B cell (primary cell): Measurements from ENCODE around the gene TUBA1B. TPM values are rescaled to one million over a fixed set of nuclear protein-coding genes. Genes with fewer than 3 reads are reported as not detected.

Source experiments
- ATAC-seq: fragments of 200-7000 bp; cut with Tn5 transposase; one replicate; pipeline ENCODE4 v1.10.0; 2021; ENCODE audit warnings: low read depth, mild to moderate bottlenecking, moderate number of reproducible peaks, moderate library complexity
- CTCF ChIA-PET: fragments of 350-600 bp; sonication (Branson Sonifier 250); formaldehyde crosslinking; loops from one replicate; lab custom pipeline; 2021; ENCODE audit warnings: antibody characterized with exemption, inconsistent platforms; lab: Charles Lee
- POLR2A ChIA-PET: fragments of 350-600 bp; sonication (Branson Sonifier 250); formaldehyde crosslinking; loops from one replicate; lab custom pipeline; 2021; ENCODE audit warnings: antibody characterized with exemption; lab: Charles Lee
- DNase-seq: peaks from one replicate; pipeline ENCODE4 v3.0.0; 2013
- H2AFZ ChIP-seq: 2 replicates; pipeline ENCODE4 v1.6.1; 2012; ENCODE audit warnings: mild to moderate bottlenecking, low read depth, low read length; ENCODE audit not compliant: insufficient read depth, poor library complexity, severe bottlenecking
- H3K27ac ChIP-seq, 2 donors: 1 replicate in 1 of 2; 2 replicates in 1 of 2; pipeline ENCODE4 v1.5.1; 2012 to 2013; ENCODE audit warnings: low read length in 2 of 2, mild to moderate bottlenecking in 2 of 2, moderate library complexity in 1 of 2
- H3K27me3 ChIP-seq, 4 experiments: fragments of 200-600 bp in 1 of 4; sonication (generic) in 1 of 4; replicated peaks in 1 of 4; 1 replicate in 2 of 4; 2 replicates in 2 of 4; pipeline versions ENCODE4 v1.6.1 to v1.7.0; 2013 to 2016; ENCODE audit warnings: low read length in 3 of 4, mild to moderate bottlenecking in 2 of 4, mixed read lengths in 1 of 4, moderate library complexity in 1 of 4; ENCODE audit not compliant: insufficient read depth in 4 of 4, control insufficient read depth in 3 of 4; ENCODE audit errors: control extremely low read depth in 1 of 4
- H3K36me3 ChIP-seq, 2 experiments: replicated peaks in 1 of 2; 1 replicate in 1 of 2; 2 replicates in 1 of 2; pipeline versions ENCODE4 v1.6.1 to v1.7.1; 2013; ENCODE audit warnings: low read length in 1 of 2; ENCODE audit not compliant: insufficient read depth in 2 of 2, control insufficient read depth in 1 of 2; ENCODE audit errors: control extremely low read depth in 1 of 2, extremely low read depth in 1 of 2
- H3K4me1 ChIP-seq, 2 donors: fragments of 200-600 bp in 1 of 2; sonication (generic) in 1 of 2; 1 replicate in 1 of 2; 2 replicates in 1 of 2; pipeline versions ENCODE4 v1.5.1 to v1.6.1; 2013 to 2017; ENCODE audit warnings: low read length in 2 of 2; ENCODE audit not compliant: control insufficient read depth in 2 of 2, insufficient read depth in 2 of 2
- H3K4me2 ChIP-seq: replicated peaks from 2 replicates; pipeline ENCODE3; 2012; ENCODE audit warnings: mild to moderate bottlenecking, low read depth, low read length; ENCODE audit not compliant: poor library complexity, severe bottlenecking
- H3K4me3 ChIP-seq, 5 experiments: fragments of 200-600 bp in 1 of 5; sonication (generic) in 1 of 5; 1 replicate in 3 of 5; 2 replicates in 2 of 5; pipeline versions ENCODE4 v1.5.1 to v1.7.0; 2011 to 2016; ENCODE audit warnings: low read length in 4 of 5, mild to moderate bottlenecking in 4 of 5, low read depth in 2 of 5, control low read depth in 1 of 5, moderate library complexity in 1 of 5; ENCODE audit not compliant: insufficient read depth in 1 of 5; ENCODE audit errors: control extremely low read depth in 1 of 5, extremely low read depth in 1 of 5
- H3K79me2 ChIP-seq: fragments of 200-600 bp; sonication (generic); one replicate; pipeline ENCODE4 v1.6.0; 2016; ENCODE audit warnings: low read length; ENCODE audit not compliant: control insufficient read depth, insufficient read depth
- H3K9ac ChIP-seq: fragments of 200-600 bp; sonication (generic); 2 replicates; pipeline ENCODE4 v1.6.1; 2017; ENCODE audit warnings: mild to moderate bottlenecking, low read length, moderate library complexity
- H3K9me3 ChIP-seq, 3 donors: one replicate each; pipeline versions ENCODE4 v1.6.1 to v1.7.1; 2013; ENCODE audit warnings: low read length in 2 of 3; ENCODE audit not compliant: control insufficient read depth in 2 of 3, insufficient read depth in 1 of 3; ENCODE audit errors: control extremely low read depth in 1 of 3
- H4K20me1 ChIP-seq: 2 replicates; pipeline ENCODE4 v1.6.0; 2012; ENCODE audit warnings: mild to moderate bottlenecking, low read length; ENCODE audit not compliant: insufficient read depth, control insufficient read depth, poor library complexity, severe bottlenecking
- H3K27ac Mint-ChIP-seq: one replicate; pipeline ENCODE4 v1.8.0; 2021; ENCODE audit warnings: mixed read lengths
- H3K27me3 Mint-ChIP-seq: one replicate; pipeline ENCODE4 v1.8.0; 2021; ENCODE audit warnings: mixed read lengths
- H3K4me1 Mint-ChIP-seq: one replicate; pipeline ENCODE4 v1.8.0; 2021; ENCODE audit warnings: mixed read lengths
- H3K4me3 Mint-ChIP-seq: one replicate; pipeline ENCODE4 v1.8.0; 2021; ENCODE audit warnings: mixed read lengths
- H3K9me3 Mint-ChIP-seq: one replicate; pipeline ENCODE4 v1.8.0; 2022; ENCODE audit warnings: mixed read lengths; ENCODE audit not compliant: insufficient read depth
- CTCF ChIP-seq: fragments of 200-600 bp; IDR thresholded peaks from one replicate; pipeline ENCODE4 v1.8.0; 2022; ENCODE audit warnings: antibody characterized with exemption, mild to moderate bottlenecking
- EZH2 ChIP-seq: IDR thresholded peaks from 2 replicates; pipeline ENCODE4 v1.6.1; 2012; ENCODE audit warnings: borderline replicate concordance, low read depth, mild to moderate bottlenecking, moderate library complexity, low read length; ENCODE audit not compliant: insufficient read depth, poor library complexity, severe bottlenecking
- WGBS: methylation state at CpG from one replicate; pipeline ENCODE4 v1.1.5; 2013; ENCODE audit warnings: missing lambda C conversion rate; ENCODE audit not compliant: insufficient coverage; 5-methylcytosine and 5-hydroxymethylcytosine counted together
- intact Hi-C: fragments of 100-400 bp; cut with micrococcal nuclease; formaldehyde crosslinking; loops from one replicate; pipeline ENCODE4 v1.10.0; 2022
- polyA plus RNA-seq: library from polyadenylated mRNA; depleted of rRNA; stranded (reverse); fragments of >200 nt; gene quantifications from 2 replicates; pipeline ENCODE4 v1.2.3, GENCODE V29; 2012
- total RNA-seq, 2 donors: library from RNA; stranded (reverse); fragments of 120-200 nt in 1 of 2; gene quantifications; 1 replicate in 1 of 2; 2 replicates in 1 of 2; pipeline versions ENCODE4 v1.2.3 to v1.2.4, GENCODE V29; 2013 to 2022

The TUBA1B gene
- total and polyA plus RNA-seq, 2 donors (not counting 1 experiment from before 2014, with no cell fraction given) = 327 to 615 TPM

- H3K27me3 ChIP-seq = peaks cover 0 to 76% (median 50%) of the 10 kb centered on the region in 4 experiments
- peaks cover 15% of the 10 kb centered on the region for H4K20me1 ChIP-seq
- peaks cover 0 to 27% (median 0%) of the 10 kb centered on the region in 3 donors for H3K9me3 ChIP-seq
- POLR2A ChIA-PET = interaction anchor here (1.4 kb wide), 1 partner anchor 144 kb away, joined by 6 read pairs; no protein-coding TSS in a partner anchor
- H3K4me3 ChIP-seq = peak overlapping the region in 1 of 5 experiments; percentile 13
- peaks cover 62 to 64% of the 10 kb centered on the region in 2 donors for H3K4me1 ChIP-seq
- H3K4me3 Mint-ChIP-seq = peak overlapping the region; percentile 73
- no peaks in the 10 kb centered on the region for H3K36me3 ChIP-seq
- H3K4me1 Mint-ChIP-seq = peaks cover 55% of the 10 kb centered on the region
- DNase-seq (peak; percentile 53), ATAC-seq (no peak)
- H2AFZ ChIP-seq = no peak overlapping the region
- H3K27ac Mint-ChIP-seq = no peak overlapping the region
- H3K9ac ChIP-seq = peak overlapping the region; percentile 20
- CTCF ChIA-PET = interaction anchor here (0.6 to 11.5 kb wide), 15 partner anchors 9 to 144 kb away, joined by 3 to 199 read pairs (median 3); partner anchors contain the start of gene RHEBL1
- no peak for TF ChIP-seq CTCF
- no peak for TF ChIP-seq EZH2
- no peaks in the 10 kb centered on the region for H3K9me3 Mint-ChIP-seq
- H3K4me2 ChIP-seq = peak overlapping the region; percentile 90
- WGBS = 20% methylated on average over 32 of the region's 41 CpGs
- intact Hi-C loops = loop anchor here (10.0 kb wide), 1 partner anchor 254 kb away; the partner anchor contains the start of gene DNAJC22
- no peaks in the 10 kb centered on the region for H3K79me2 ChIP-seq
- H3K27me3 Mint-ChIP-seq = peaks cover 54% of the 10 kb centered on the region
- H3K27ac ChIP-seq = no peak overlapping the region
Measured at GRCh38 chr12:49091056-49091835, 39.9 kb downstream of the TUBA1B start.
